ENCODE results near the gene TUT4. TPM values are rescaled to one million over a fixed set of nuclear protein-coding genes. Genes with fewer than 3 reads are reported as not detected.

TUT4 gene
- total and polyA plus RNA-seq, 2 donors from 2014 or later: 19.7 to 47.8 TPM

DNA sequence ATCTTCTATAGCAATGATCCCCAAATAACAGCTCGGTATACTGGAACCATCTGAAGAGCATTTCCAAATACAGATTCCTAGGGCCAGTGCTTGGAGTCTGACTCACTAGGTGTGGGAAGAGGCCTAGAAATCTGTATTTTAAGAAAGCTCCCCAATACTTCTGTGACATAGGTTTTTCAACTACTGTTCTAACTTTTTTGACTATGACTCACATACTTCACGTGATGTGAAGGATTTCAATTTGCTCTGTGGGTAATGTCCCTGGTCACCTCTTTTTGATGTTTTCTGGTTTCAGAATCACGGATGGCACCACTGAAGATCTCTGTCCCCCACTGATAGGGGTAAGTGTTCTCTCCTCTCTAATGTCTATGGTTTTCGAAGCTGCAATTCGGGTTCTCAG lies 159.7 kb downstream of the TUT4 start:
- no peak for TF ChIP-seq CTCF (IDR thresholded peaks at IDR 0.05; ENCODE audit: borderline replicate concordance, extremely low read depth, insufficient read depth)
- H3K36me3 ChIP-seq (ENCODE audit: control insufficient read depth in 2 of 3, insufficient read depth in 3 of 3, low read length in 3 of 3): no peaks in the 10 kb centered on the region
- no peaks in the 10 kb centered on the region for H3K9me3 ChIP-seq (ENCODE audit: control insufficient read depth in 2 of 3, insufficient read depth in 1 of 3, low read length in 3 of 3)
- FAIRE-seq (no peak), DNase-seq (no peak)
- H3K9ac ChIP-seq (ENCODE audit: low read length in 3 of 3): no peak overlapping the region
- intact Hi-C loops (cut with DNase I): no loop called here
- no peak overlapping the region for H3K4me3 ChIP-seq (ENCODE audit: low read length in 3 of 3)
- H3K27ac ChIP-seq (ENCODE audit: low read depth in 2 of 2, low read length in 2 of 2): no peak overlapping the region
- no peaks in the 10 kb centered on the region for H3K27me3 ChIP-seq (ENCODE audit: control insufficient read depth, insufficient read depth, low read length)
- no peaks in the 10 kb centered on the region for H3K4me1 ChIP-seq (ENCODE audit: control insufficient read depth in 2 of 3, insufficient read depth in 2 of 3, low read depth in 1 of 3, low read length in 3 of 3)

- DNase-seq (no peak), FAIRE-seq (no peak)
- peaks cover 0 to 4% (median 0%) of the 10 kb centered on the region in 3 donors for H3K4me1 ChIP-seq (ENCODE audit: control insufficient read depth in 2 of 3, insufficient read depth in 2 of 3, low read depth in 1 of 3, low read length in 3 of 3)
- H3K27me3 ChIP-seq (ENCODE audit: control insufficient read depth, insufficient read depth, low read length): no peaks in the 10 kb centered on the region
- no peaks in the 10 kb centered on the region for H3K36me3 ChIP-seq (ENCODE audit: control insufficient read depth in 2 of 3, insufficient read depth in 3 of 3, low read length in 3 of 3)
- H3K27ac ChIP-seq (ENCODE audit: low read depth in 2 of 2, low read length in 2 of 2): no peak overlapping the region
- H3K9ac ChIP-seq (ENCODE audit: low read length in 3 of 3): no peak overlapping the region
- TF ChIP-seq CTCF (IDR thresholded peaks at IDR 0.05; ENCODE audit: borderline replicate concordance, extremely low read depth, insufficient read depth): no peak
- no peak overlapping the region for H3K4me3 ChIP-seq (ENCODE audit: low read length in 3 of 3)
- H3K9me3 ChIP-seq (ENCODE audit: control insufficient read depth in 2 of 3, insufficient read depth in 1 of 3, low read length in 3 of 3): no peaks in the 10 kb centered on the region
- intact Hi-C loops (cut with DNase I): no loop called here
Measured at GRCh38 chr1:52386458-52386857, 166.4 kb downstream of the TUT4 start.

DNA sequence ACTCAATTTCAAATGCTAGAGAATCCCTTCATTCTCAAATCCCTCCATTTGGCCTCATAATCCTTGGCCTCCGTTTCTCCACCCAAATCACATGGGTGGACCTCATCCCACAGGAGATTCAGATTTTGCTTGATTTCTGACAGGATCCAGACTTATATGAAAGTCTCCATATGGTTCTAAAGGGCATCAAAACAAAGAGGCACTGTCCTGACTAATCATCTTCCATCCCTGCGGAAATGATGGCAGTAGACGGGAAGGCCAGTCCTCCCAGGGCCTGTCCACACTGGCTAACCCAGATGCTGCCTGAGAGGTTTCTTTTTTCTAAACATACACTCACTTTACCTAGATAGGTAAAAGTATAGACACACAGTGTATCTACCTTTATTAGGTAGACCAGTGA lies 167.5 kb downstream of the TUT4 start:
- Histone ChIP-seq H3K4me3 (ENCODE audit: low read length in 3 of 3) (no peak overlapping the region), H3K27ac (ENCODE audit: low read depth in 2 of 2, low read length in 2 of 2) (no peak overlapping the region), H3K9me3 (ENCODE audit: control insufficient read depth in 2 of 3, insufficient read depth in 1 of 3, low read length in 3 of 3) (no peaks in the 10 kb centered on the region), H3K9ac (ENCODE audit: low read length in 3 of 3) (no peak overlapping the region), H3K27me3 (ENCODE audit: control insufficient read depth, insufficient read depth, low read length) (no peaks in the 10 kb centered on the region), H3K36me3 (ENCODE audit: control insufficient read depth in 2 of 3, insufficient read depth in 3 of 3, low read length in 3 of 3) (no peaks in the 10 kb centered on the region), H3K4me1 (ENCODE audit: control insufficient read depth in 2 of 3, insufficient read depth in 2 of 3, low read depth in 1 of 3, low read length in 3 of 3) (peaks cover 0 to 4% (median 0%) of the 10 kb centered on the region in 3 donors)
- no peak for DNase-seq
- intact Hi-C loops (cut with DNase I): no loop called here
- no peak for TF ChIP-seq CTCF (IDR thresholded peaks at IDR 0.05; ENCODE audit: borderline replicate concordance, extremely low read depth, insufficient read depth)
- no peak for FAIRE-seq

Other genes with a start within 250 kb of the TUT4 start
- 42.5 TPM for gene CC2D1B, start 186.9 kb downstream of the TUT4 start, total RNA-seq
- 26.9 TPM for gene CC2D1B, start 186.9 kb downstream of the TUT4 start, polyA plus RNA-seq (ENCODE audit: insufficient read depth, low read depth, low replicate concordance)
- gene ORC1, start 148.7 kb downstream of the TUT4 start, total RNA-seq: 0.50 TPM
- 0.37 TPM for gene ORC1, start 148.7 kb downstream of the TUT4 start, polyA plus RNA-seq (ENCODE audit: insufficient read depth, low read depth, low replicate concordance)
- gene PRPF38A, start 148.5 kb downstream of the TUT4 start, total RNA-seq: 46.7 TPM
- gene PRPF38A, start 148.5 kb downstream of the TUT4 start, polyA plus RNA-seq (ENCODE audit: insufficient read depth, low read depth, low replicate concordance): 19.0 TPM
- gene GPX7, start 49.3 kb upstream of the TUT4 start, total RNA-seq: 9.7 TPM
- gene GPX7, start 49.3 kb upstream of the TUT4 start, polyA plus RNA-seq (ENCODE audit: insufficient read depth, low read depth, low replicate concordance): 14.3 TPM
- 2.5 TPM for gene SHISAL2A, start 80.1 kb upstream of the TUT4 start, total RNA-seq
- not detected for gene SHISAL2A, start 80.1 kb upstream of the TUT4 start, polyA plus RNA-seq (ENCODE audit: insufficient read depth, low read depth, low replicate concordance)
- 19.1 TPM for gene COA7, start 145.3 kb upstream of the TUT4 start, total RNA-seq
- gene COA7, start 145.3 kb upstream of the TUT4 start, polyA plus RNA-seq (ENCODE audit: insufficient read depth, low read depth, low replicate concordance): 12.2 TPM
- 28.2 TPM for gene ZYG11B, start 173.4 kb upstream of the TUT4 start, total RNA-seq
- 7.8 TPM for gene ZYG11B, start 173.4 kb upstream of the TUT4 start, polyA plus RNA-seq (ENCODE audit: insufficient read depth, low read depth, low replicate concordance)

Measured in kidney (tissue), 14 donors.